A673 (cell line): ENCODE data around the gene CCIN. TPM values are rescaled to one million over a fixed set of nuclear protein-coding genes. Genes with fewer than 3 reads are reported as not detected.

Experiments used
- BruUV-seq: library from RNA; stranded (reverse); fragments of 400-500 nt; replicated peaks from 2 replicates; lab custom pipeline; 2021; lab: Mats Ljungman, UMichigan
- CTCF ChIA-PET: fragments of 300-600 bp; sonication (Branson Sonifier 250); formaldehyde crosslinking; loops from one replicate; lab custom pipeline; 2022; ENCODE audit warnings: antibody characterized with exemption; lab: Charles Lee
- POLR2A ChIA-PET: fragments of 300-600 bp; sonication (Branson Sonifier 250); formaldehyde crosslinking; loops from one replicate; lab custom pipeline; 2022; ENCODE audit warnings: antibody characterized with exemption; ENCODE audit not compliant: low non-redundant PET; lab: Charles Lee
- DNase-seq: peaks from one replicate; pipeline ENCODE4 v3.0.0-alpha.2; 2015; ENCODE audit warnings: low spot score
- H3K27ac ChIP-seq: fragments of 200-600 bp; sonication (generic); 2 replicates; pipeline ENCODE4 v1.5.1; 2016; ENCODE audit warnings: mixed run types, low read depth, mild to moderate bottlenecking, mixed read lengths, antibody characterized with exemption, low read length; ENCODE audit not compliant: poor library complexity, severe bottlenecking
- H3K27me3 ChIP-seq: fragments of 200-600 bp; sonication (generic); replicated peaks from 2 replicates; pipeline ENCODE4 v1.6.1; 2017; ENCODE audit warnings: mixed run types, low read depth, mild to moderate bottlenecking, mixed read lengths, antibody characterized with exemption, low read length; ENCODE audit not compliant: insufficient read depth, poor library complexity
- H3K36me3 ChIP-seq: fragments of 200-600 bp; sonication (generic); 2 replicates; pipeline ENCODE4 v1.6.1; 2016; ENCODE audit warnings: mixed run types, mild to moderate bottlenecking, mixed read lengths, antibody characterized with exemption, low read length; ENCODE audit not compliant: insufficient read depth, poor library complexity, severe bottlenecking
- H3K4me1 ChIP-seq: fragments of 200-600 bp; sonication (generic); 2 replicates; pipeline ENCODE4 v1.6.1; 2017; ENCODE audit warnings: mixed run types, mild to moderate bottlenecking, mixed read lengths, antibody characterized with exemption, low read length; ENCODE audit not compliant: insufficient read depth, poor library complexity, severe bottlenecking
- H3K4me3 ChIP-seq: fragments of 200-600 bp; sonication (generic); 2 replicates; pipeline ENCODE4 v1.5.1; 2016; ENCODE audit warnings: low read depth, mixed run types, mild to moderate bottlenecking, mixed read lengths, low read length; ENCODE audit not compliant: poor library complexity, severe bottlenecking
- H3K9me3 ChIP-seq: fragments of 200-600 bp; sonication (generic); 2 replicates; pipeline ENCODE4 v1.6.1; 2016; ENCODE audit warnings: mixed run types, low read depth, mild to moderate bottlenecking, mixed read lengths, antibody characterized with exemption, low read length; ENCODE audit not compliant: poor library complexity, severe bottlenecking
- CTCF ChIP-seq: fragments of 300-800, 200-600 bp; sonication (generic); conservative IDR thresholded peaks from 2 replicates; pipeline ENCODE4 v1.5.1; 2017; ENCODE audit warnings: low read depth, mild to moderate bottlenecking, antibody characterized with exemption, low read length, moderate library complexity, mixed read lengths
- EZH2 ChIP-seq: fragments of 200-600 bp; sonication (generic); IDR thresholded peaks from 2 replicates; pipeline ENCODE4 v1.6.1; 2017; ENCODE audit warnings: borderline replicate concordance, low read depth, mild to moderate bottlenecking, mixed read lengths, antibody characterized with exemption, low read length; ENCODE audit not compliant: poor library complexity, severe bottlenecking
- intact Hi-C: fragments of 100-400 bp; cut with micrococcal nuclease; formaldehyde crosslinking; loops from one replicate; pipeline ENCODE4 v1.10.0; 2022; ENCODE audit not compliant: unreplicated experiment
- total RNA-seq: library from RNA; stranded (reverse); gene quantifications from 2 replicates; pipeline ENCODE4 v1.2.3, GENCODE V29; 2021

The CCIN gene
- total RNA-seq, 1 experiment from 2014 or later: not detected

DNA sequence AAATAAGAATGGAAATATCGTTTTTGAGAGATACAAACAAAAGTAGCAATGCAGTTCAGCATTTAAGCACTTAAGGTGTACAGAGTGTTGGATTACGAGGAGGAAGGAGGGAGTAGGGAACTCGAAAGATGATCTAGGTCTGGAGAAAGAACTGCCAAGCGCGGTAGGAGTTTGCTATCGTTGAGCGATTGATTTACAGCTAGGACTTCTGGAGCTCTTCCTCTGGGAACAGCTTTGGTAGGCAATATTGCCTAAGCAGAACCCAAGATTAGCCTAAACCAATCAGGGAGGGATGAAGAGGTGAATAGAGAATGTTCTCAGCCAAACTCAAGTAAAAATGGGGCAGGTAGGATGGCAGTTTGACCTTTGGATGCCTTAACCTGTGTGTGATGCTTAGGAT lies 22.5 kb downstream of the CCIN start:
- ChIA-PET POLR2A (no interaction called here), CTCF (no interaction called here)
- H3K4me3 ChIP-seq: peak overlapping the region; percentile 92
- peaks cover 3% of the 10 kb centered on the region for H3K36me3 ChIP-seq
- H3K27ac ChIP-seq: peak overlapping the region; percentile 83
- no peak for DNase-seq
- intact Hi-C loops: no loop called here
- no peaks in the 10 kb centered on the region for H3K27me3 ChIP-seq
- no peak for TF ChIP-seq CTCF
- no peak for TF ChIP-seq EZH2
- peaks cover 21% of the 10 kb centered on the region for H3K4me1 ChIP-seq
- BruUV-seq: no TSS peak
- no peaks in the 10 kb centered on the region for H3K9me3 ChIP-seq

DNA sequence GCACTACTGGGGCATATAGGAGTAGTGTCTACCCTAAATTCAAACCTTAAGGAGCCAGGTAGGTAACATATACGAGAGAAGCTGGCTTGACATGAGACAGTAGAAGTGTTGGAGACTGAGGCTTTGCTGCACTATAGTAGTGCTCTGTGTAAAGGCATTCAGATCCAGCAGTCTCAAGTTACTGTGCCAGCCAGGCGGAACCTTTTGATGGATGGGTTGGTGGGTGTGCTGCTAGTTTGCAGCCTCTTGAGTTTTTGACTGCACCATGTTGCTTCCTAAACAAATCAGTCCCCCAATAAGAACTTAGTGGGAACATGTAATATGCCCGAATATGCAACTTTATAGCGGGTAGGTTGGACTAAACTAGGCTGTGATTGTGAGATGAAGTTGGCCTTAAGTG lies 23.0 kb downstream of the CCIN start:
- DNase-seq: peak; percentile 24
- intact Hi-C loops: no loop called here
- ChIA-PET POLR2A (no interaction called here), CTCF (no interaction called here)
- H3K4me1 ChIP-seq: peaks cover 21% of the 10 kb centered on the region
- peaks cover 4% of the 10 kb centered on the region for H3K36me3 ChIP-seq
- H3K27me3 ChIP-seq: no peaks in the 10 kb centered on the region
- no peaks in the 10 kb centered on the region for H3K9me3 ChIP-seq
- peak overlapping the region; percentile 92 for H3K4me3 ChIP-seq
- no TSS peak for BruUV-seq
- H3K27ac ChIP-seq: no peak overlapping the region
- TF ChIP-seq EZH2: no peak
- no peak for TF ChIP-seq CTCF

- no TSS peak for BruUV-seq
- H3K36me3 ChIP-seq: peaks cover 8% of the 10 kb centered on the region
- POLR2A ChIA-PET: no interaction called here
These were observed 23.8 kb downstream of the CCIN start for GRCh38 chr9:36193023-36193422.

GRCh38 chr9:36194326-36195000 lies 25.3 kb downstream of the CCIN start:
- Histone ChIP-seq H3K4me1 (peaks cover 21% of the 10 kb centered on the region), H3K27me3 (no peaks in the 10 kb centered on the region), H3K36me3 (peaks cover 17% of the 10 kb centered on the region), H3K4me3 (no peak overlapping the region), H3K27ac (no peak overlapping the region), H3K9me3 (no peaks in the 10 kb centered on the region)
- no TSS peak for BruUV-seq
- ChIA-PET POLR2A (no interaction called here), CTCF (no interaction called here)
- intact Hi-C loops: no loop called here
- no peak for TF ChIP-seq CTCF
- TF ChIP-seq EZH2: no peak
- DNase-seq: no peak

More at GRCh38 chr9:36193023-36193422, 23.8 kb downstream of the CCIN start:
- H3K27ac ChIP-seq: no peak overlapping the region
- H3K27me3 ChIP-seq: no peaks in the 10 kb centered on the region
- no peak for DNase-seq
- peak overlapping the region; percentile 7 for H3K4me3 ChIP-seq
- peaks cover 21% of the 10 kb centered on the region for H3K4me1 ChIP-seq
- intact Hi-C loops: no loop called here
- TF ChIP-seq EZH2: no peak
- no peaks in the 10 kb centered on the region for H3K9me3 ChIP-seq
- CTCF ChIA-PET: interaction anchor here (0.6 kb wide), 1 partner anchor 260 kb away, joined by 8 read pairs; no protein-coding TSS in a partner anchor
